HL-60 (cell line): ENCODE results near the gene RAPGEF2.

ENCODE experiments used
- CTCF ChIP-seq: IDR thresholded peaks from one replicate; pipeline ENCODE4 v1.5.1; 2011; ENCODE audit warnings: low read length, control low read depth, inconsistent platforms; ENCODE audit not compliant: insufficient read depth
- POLR2AphosphoS5 ChIP-seq: IDR thresholded peaks from 2 replicates; pipeline ENCODE4 v1.6.1; 2012; ENCODE audit warnings: low read depth
- TF ChIP-seq, protein P1 (sequence below): IDR thresholded peaks from 2 replicates; pipeline ENCODE4 v1.6.1; 2012; ENCODE audit warnings: low read depth; ENCODE audit not compliant: insufficient replicate concordance

DNA sequence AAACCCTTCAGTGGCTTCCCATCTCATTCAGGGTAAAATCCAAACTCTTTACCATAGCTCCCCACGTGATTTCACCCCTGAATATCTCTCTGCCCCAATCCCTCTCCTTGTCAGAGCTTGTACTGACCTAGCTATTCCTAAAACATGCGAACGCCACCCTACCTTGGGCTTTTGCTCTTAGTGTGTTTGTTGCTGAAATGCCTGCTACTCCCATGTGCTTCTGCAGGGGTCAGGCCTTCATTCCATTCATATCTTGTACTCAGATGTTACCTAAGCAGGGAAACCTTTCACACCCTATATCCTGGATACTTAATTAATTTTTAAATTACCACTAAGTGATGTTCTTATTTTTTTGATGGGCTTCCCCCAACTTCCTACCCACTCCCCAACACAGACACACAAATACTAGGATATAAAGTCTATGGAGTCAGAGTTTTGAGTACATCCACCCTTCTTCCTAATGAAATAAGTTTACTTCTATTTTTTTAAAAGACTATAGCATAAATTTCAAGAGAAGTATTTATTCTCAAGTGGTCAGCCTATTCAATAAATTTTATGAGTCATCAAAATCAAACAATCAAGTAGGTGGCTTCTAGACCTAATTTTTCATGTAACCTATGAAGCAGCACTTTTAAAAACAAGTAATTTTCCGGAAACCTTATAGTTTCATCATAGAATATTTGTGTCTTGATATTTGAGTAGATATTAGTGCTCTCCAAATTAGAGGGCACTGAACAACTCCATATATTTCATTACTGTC is 189.4 kb downstream of the RAPGEF2 start:
- no peak for TF ChIP-seq CTCF
- TF ChIP-seq POLR2AphosphoS5 = no peak
- TF ChIP-seq, protein P1, sequence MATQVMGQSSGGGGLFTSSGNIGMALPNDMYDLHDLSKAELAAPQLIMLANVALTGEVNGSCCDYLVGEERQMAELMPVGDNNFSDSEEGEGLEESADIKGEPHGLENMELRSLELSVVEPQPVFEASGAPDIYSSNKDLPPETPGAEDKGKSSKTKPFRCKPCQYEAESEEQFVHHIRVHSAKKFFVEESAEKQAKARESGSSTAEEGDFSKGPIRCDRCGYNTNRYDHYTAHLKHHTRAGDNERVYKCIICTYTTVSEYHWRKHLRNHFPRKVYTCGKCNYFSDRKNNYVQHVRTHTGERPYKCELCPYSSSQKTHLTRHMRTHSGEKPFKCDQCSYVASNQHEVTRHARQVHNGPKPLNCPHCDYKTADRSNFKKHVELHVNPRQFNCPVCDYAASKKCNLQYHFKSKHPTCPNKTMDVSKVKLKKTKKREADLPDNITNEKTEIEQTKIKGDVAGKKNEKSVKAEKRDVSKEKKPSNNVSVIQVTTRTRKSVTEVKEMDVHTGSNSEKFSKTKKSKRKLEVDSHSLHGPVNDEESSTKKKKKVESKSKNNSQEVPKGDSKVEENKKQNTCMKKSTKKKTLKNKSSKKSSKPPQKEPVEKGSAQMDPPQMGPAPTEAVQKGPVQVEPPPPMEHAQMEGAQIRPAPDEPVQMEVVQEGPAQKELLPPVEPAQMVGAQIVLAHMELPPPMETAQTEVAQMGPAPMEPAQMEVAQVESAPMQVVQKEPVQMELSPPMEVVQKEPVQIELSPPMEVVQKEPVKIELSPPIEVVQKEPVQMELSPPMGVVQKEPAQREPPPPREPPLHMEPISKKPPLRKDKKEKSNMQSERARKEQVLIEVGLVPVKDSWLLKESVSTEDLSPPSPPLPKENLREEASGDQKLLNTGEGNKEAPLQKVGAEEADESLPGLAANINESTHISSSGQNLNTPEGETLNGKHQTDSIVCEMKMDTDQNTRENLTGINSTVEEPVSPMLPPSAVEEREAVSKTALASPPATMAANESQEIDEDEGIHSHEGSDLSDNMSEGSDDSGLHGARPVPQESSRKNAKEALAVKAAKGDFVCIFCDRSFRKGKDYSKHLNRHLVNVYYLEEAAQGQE = no peak
